ENCODE measurements around the gene UGDH. TPM values are rescaled to one million over a fixed set of nuclear protein-coding genes. Genes with fewer than 3 reads are reported as not detected.
"Not testable (repeated sequence)": the region's sequence is repeated elsewhere in the genome, so short reads cannot be mapped to it uniquely, and the experiment has no call there.

UGDH gene
- total RNA-seq, 1 donor from 2014 or later, result 93.9 TPM

DNA sequence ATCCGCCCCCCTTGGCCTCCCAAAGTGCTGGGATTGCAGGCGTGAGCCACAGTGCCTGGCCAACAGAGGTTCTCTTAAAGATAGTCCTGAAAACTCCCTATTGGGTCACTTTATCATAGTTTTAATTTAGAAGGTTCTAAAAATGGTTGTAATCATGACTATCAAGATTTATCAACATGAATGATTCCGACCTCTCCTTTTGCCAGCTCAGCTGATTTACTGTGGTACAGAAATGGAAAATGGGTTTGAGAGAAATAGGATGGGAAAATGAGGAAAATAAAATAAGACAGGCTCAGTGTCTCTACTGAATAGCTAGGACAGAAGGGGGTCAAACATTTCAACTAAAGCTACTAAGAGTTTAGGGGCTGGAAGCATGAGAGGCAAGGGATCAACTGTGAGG, 28.2 kb upstream of the UGDH start:
- no peak overlapping the region for H3K4me3 Mint-ChIP-seq (ENCODE audit: unreplicated experiment)
- H3K4me1 Mint-ChIP-seq (ENCODE audit: unreplicated experiment), result peaks cover 10% of the 10 kb centered on the region
- DNase-seq (ENCODE audit: low spot score), result no peak
- TF ChIP-seq, protein P1, sequence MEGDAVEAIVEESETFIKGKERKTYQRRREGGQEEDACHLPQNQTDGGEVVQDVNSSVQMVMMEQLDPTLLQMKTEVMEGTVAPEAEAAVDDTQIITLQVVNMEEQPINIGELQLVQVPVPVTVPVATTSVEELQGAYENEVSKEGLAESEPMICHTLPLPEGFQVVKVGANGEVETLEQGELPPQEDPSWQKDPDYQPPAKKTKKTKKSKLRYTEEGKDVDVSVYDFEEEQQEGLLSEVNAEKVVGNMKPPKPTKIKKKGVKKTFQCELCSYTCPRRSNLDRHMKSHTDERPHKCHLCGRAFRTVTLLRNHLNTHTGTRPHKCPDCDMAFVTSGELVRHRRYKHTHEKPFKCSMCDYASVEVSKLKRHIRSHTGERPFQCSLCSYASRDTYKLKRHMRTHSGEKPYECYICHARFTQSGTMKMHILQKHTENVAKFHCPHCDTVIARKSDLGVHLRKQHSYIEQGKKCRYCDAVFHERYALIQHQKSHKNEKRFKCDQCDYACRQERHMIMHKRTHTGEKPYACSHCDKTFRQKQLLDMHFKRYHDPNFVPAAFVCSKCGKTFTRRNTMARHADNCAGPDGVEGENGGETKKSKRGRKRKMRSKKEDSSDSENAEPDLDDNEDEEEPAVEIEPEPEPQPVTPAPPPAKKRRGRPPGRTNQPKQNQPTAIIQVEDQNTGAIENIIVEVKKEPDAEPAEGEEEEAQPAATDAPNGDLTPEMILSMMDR (IDR thresholded peaks at IDR 0.05; ENCODE audit: unreplicated experiment), result no peak
- H3K36me3 Mint-ChIP-seq (ENCODE audit: low read depth, unreplicated experiment), result peaks cover 4% of the 10 kb centered on the region
- peaks cover 2% of the 10 kb centered on the region for H3K27me3 Mint-ChIP-seq (ENCODE audit: unreplicated experiment)
- H3K27ac Mint-ChIP-seq (ENCODE audit: unreplicated experiment), result no peak overlapping the region
- no peaks in the 10 kb centered on the region for H3K9me3 Mint-ChIP-seq (ENCODE audit: unreplicated experiment)

DNA sequence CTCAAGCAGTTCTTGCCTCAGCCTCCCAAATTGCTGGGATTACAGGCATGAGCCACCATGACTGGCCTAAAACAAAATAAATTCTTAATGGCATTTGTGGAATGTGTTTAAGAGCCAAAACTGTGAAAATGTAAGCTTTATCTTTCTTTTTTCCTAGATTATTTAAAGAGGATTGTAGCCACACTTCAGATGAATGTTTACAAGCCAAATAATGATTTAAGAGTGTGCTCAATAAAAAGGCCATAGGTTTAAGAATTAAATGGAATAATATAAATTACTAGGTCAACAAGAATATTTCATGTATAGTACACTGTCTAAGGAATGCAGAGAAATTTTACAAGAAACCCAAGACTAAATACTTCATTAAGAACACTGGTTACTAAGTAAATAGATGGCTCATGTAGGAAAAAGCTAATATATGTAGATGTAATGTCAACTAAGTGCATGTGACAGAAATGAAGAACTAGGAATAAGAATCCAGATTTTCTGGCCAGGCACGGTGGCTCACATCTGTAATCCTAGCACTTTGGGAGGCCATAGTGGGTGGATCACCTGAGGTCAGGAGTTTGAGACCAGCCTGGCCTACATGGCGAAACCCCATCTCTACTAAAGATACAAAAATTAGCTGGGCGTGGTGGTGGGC, 21.3 kb upstream of the UGDH start:
- TF ChIP-seq, protein P1 (IDR thresholded peaks at IDR 0.05; ENCODE audit: unreplicated experiment), result no peak
- Mint-ChIP-seq H3K36me3 (ENCODE audit: low read depth, unreplicated experiment) (peaks cover 4% of the 10 kb centered on the region), H3K4me3 (ENCODE audit: unreplicated experiment) (no peak overlapping the region), H3K4me1 (ENCODE audit: unreplicated experiment) (no peaks in the 10 kb centered on the region), H3K27me3 (ENCODE audit: unreplicated experiment) (no peaks in the 10 kb centered on the region), H3K9me3 (ENCODE audit: unreplicated experiment) (no peaks in the 10 kb centered on the region), H3K27ac (ENCODE audit: unreplicated experiment) (no peak overlapping the region)
- no peak for DNase-seq (ENCODE audit: low spot score)

DNA sequence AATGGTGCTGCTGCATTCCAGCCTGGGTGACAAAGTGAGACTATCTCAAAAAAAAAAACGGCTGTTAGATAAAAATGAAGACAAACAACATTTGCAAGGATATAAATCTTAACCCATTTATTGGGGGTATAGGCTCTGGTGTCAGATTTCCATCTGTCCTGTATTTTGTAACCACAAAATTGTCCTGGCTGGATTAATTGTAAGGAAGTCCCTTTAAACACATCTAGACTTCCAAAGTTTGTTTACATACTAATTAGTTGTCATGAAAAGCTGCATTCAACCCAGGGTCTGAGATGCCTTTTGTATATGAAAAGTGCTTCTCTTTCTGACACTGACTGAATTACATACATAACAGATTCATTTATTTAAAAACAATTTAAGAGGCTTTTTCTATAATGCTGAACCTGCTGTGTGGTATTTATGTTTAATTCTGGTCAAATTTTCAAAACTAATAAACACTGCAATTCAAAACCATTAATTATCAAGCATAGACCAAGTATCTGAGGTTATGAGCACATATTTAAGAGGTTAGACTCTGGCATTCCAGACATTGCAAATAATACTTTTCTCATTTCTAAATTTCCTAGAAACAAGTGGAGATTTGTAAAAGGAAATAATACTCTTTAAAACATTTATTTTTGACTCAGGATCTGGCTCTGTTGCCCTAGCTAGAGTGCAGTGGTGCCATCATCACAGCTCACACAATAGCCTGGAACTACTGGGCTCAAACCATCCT, 17.5 kb upstream of the UGDH start:
- DNase-seq (ENCODE audit: low spot score), result no peak
- Mint-ChIP-seq H3K27ac (ENCODE audit: unreplicated experiment) (no peak overlapping the region), H3K27me3 (ENCODE audit: unreplicated experiment) (no peaks in the 10 kb centered on the region), H3K4me1 (ENCODE audit: unreplicated experiment) (no peaks in the 10 kb centered on the region), H3K4me3 (ENCODE audit: unreplicated experiment) (no peak overlapping the region), H3K36me3 (ENCODE audit: low read depth, unreplicated experiment) (no peaks in the 10 kb centered on the region), H3K9me3 (ENCODE audit: unreplicated experiment) (no peaks in the 10 kb centered on the region)
- TF ChIP-seq, protein P1 (IDR thresholded peaks at IDR 0.05; ENCODE audit: unreplicated experiment), result no peak

DNA sequence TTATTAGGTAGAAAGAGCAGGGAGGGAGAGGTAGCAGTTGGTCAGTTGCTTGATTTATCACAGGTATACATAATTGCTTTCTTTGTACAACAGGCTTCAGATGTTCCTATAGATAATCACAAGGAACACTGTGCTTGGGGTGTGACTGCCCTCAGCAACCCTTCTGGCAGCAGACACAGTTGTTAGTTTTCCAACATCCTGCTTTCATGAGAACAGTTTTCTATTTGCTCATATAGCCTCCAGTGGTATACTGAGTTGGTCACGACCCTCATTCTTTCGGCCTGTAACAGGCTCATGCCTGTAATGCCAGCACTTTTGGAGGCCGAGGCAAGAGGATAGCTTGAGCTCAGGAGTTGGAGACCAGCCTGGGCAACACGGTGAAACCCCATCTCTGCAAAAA, 16.8 kb upstream of the UGDH start:
- not testable (repeated sequence) for H3K36me3 Mint-ChIP-seq (ENCODE audit: low read depth, unreplicated experiment); H3K27me3 Mint-ChIP-seq (ENCODE audit: unreplicated experiment); H3K4me3 Mint-ChIP-seq (ENCODE audit: unreplicated experiment); H3K4me1 Mint-ChIP-seq (ENCODE audit: unreplicated experiment); DNase-seq (ENCODE audit: low spot score); H3K9me3 Mint-ChIP-seq (ENCODE audit: unreplicated experiment); H3K27ac Mint-ChIP-seq (ENCODE audit: unreplicated experiment)

DNA sequence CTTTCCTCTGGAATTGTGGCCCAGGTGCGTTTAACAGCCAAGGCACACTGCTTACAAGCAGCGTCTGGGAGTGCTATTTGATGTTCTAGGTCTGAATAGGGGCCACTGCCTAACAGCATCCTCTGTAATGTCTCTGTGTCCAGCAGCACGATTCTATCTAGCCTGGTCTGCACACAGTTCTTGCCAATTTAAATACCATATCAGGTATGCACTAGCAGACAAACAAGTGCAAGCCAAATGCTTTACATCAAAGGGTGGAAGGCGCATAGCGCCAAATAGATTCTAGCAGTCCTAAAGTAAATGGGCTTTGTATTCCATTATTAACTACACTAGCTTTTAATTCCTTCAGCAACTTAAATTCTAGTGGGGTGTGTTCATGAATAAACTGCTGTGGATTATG, 15.8 kb upstream of the UGDH start:
- H3K27ac Mint-ChIP-seq (ENCODE audit: unreplicated experiment), result no peak overlapping the region

More for the DNA sequence above, 15.8 kb upstream of the UGDH start:
- Mint-ChIP-seq H3K4me1 (ENCODE audit: unreplicated experiment) (no peaks in the 10 kb centered on the region), H3K9me3 (ENCODE audit: unreplicated experiment) (no peaks in the 10 kb centered on the region), H3K27me3 (ENCODE audit: unreplicated experiment) (no peaks in the 10 kb centered on the region), H3K4me3 (ENCODE audit: unreplicated experiment) (no peak overlapping the region), H3K36me3 (ENCODE audit: low read depth, unreplicated experiment) (peaks cover 4% of the 10 kb centered on the region)
- TF ChIP-seq, protein P1 (IDR thresholded peaks at IDR 0.05; ENCODE audit: unreplicated experiment), result no peak
- DNase-seq (ENCODE audit: low spot score), result no peak
